ENCODE data around the gene SLC4A1. TPM values are rescaled to one million over a fixed set of nuclear protein-coding genes. Genes with fewer than 3 reads are reported as not detected.

The SLC4A1 gene
- total and polyA plus RNA-seq, 2 experiments from 2014 or later, result not detected

DNA sequence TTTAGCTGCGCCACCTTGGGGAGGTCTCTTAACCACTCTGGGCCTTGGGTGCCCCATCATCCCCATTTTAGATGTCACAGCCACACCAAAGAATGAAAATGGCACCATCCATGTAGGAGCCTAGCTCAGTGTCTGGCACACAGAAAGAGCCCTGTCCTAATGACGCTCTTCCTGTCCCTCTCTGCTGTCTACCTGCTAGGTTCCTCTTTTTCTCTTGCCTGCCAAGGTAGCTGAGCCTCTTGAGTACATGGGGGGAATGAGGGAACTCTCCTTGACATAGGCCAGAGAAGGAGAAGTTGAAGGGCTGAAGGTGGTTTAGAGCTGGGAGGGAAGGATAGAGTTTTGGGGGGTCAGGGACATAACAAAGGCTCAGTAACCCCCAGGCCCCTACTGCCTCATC is 42.3 kb upstream of the SLC4A1 start:
- no peak overlapping the region for H3K27ac ChIP-seq (ENCODE audit: low read depth)
- no peak overlapping the region for H3K4me3 ChIP-seq
- H3F3A ChIP-seq (replicated peaks; ENCODE audit: low read depth), result peaks cover 12% of the 10 kb centered on the region; the same call in 1 of the 2 replicates
- H3K4me2 ChIP-seq, result no peak overlapping the region
- H2AFZ ChIP-seq, result no peak overlapping the region
- peaks cover 18% of the 10 kb centered on the region for H3K27me3 ChIP-seq (ENCODE audit: insufficient read depth)
- DNase-seq (ENCODE audit: low spot score), result no peak
- H3K9me3 Mint-ChIP-seq, result no peaks in the 10 kb centered on the region; the same call in 2 of the 3 replicates
- ATAC-seq, result no peak
- H4K20me1 ChIP-seq (replicated peaks; ENCODE audit: insufficient read depth), result 0 out of 2 replicates have a peak, but pooled peaks cover 3% of the 10 kb centered on the region
- no peaks in the 10 kb centered on the region for H3K9me2 ChIP-seq (ENCODE audit: insufficient read depth)
- no peaks in the 10 kb centered on the region for H3K36me3 Mint-ChIP-seq (ENCODE audit: low read depth)
- H3K36me3 ChIP-seq (ENCODE audit: insufficient read depth), result no peaks in the 10 kb centered on the region
- no peak for TF ChIP-seq NANOG (IDR thresholded peaks at IDR 0.05; ENCODE audit: borderline replicate concordance)
- H3K4me1 Mint-ChIP-seq, result peaks cover 48% of the 10 kb centered on the region
- H3K27ac Mint-ChIP-seq, result no peak overlapping the region
- H3K27me3 Mint-ChIP-seq (ENCODE audit: insufficient read depth, low read depth, poor library complexity), result peaks cover 33% of the 10 kb centered on the region
- H3K79me2 ChIP-seq (replicated peaks; ENCODE audit: insufficient read depth), result no peaks in the 10 kb centered on the region
- H3K4me1 ChIP-seq (ENCODE audit: insufficient read depth), result peaks cover 18% of the 10 kb centered on the region; the same call in 1 of the 2 replicates
- peak overlapping the region; percentile 69; the same call in 2 of the 3 replicates for H3K4me3 Mint-ChIP-seq

DNA sequence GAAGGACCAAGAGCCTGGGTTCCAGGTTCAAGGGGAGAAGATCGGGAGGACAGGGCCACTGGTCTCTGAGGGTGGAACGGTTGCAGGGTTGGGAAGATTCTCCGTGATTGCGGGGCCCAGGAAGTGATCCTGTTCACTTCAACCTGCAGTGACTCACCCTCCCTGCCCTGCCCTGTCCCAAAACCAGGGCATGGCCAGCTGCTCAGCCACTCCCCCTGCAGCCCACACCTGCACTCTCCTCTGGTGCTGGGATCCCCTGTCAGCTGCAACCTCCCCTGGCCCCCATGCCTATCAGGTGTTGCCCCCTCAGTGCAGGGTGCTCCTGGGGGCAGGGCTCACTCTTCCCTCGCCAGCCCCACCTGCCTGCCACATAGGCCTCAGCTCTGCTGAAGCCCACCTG is 41.5 kb upstream of the SLC4A1 start:
- no peaks in the 10 kb centered on the region for H3K9me2 ChIP-seq (ENCODE audit: insufficient read depth)
- Mint-ChIP-seq H3K36me3 (ENCODE audit: low read depth) (no peaks in the 10 kb centered on the region), H3K4me3 (peak overlapping the region; percentile 69), H3K27me3 (ENCODE audit: insufficient read depth, low read depth, poor library complexity) (peaks cover 33% of the 10 kb centered on the region), H3K9me3 (no peaks in the 10 kb centered on the region; the same call in 2 of the 3 replicates), H3K27ac (no peak overlapping the region), H3K4me1 (peaks cover 48% of the 10 kb centered on the region)
- no peaks in the 10 kb centered on the region for H3K79me2 ChIP-seq (replicated peaks; ENCODE audit: insufficient read depth)
- no peaks in the 10 kb centered on the region for H3K36me3 ChIP-seq (ENCODE audit: insufficient read depth)
- peak overlapping the region; percentile 79 for H3K4me3 ChIP-seq
- H3F3A ChIP-seq (replicated peaks; ENCODE audit: low read depth), result peaks cover 12% of the 10 kb centered on the region; the same call in 1 of the 2 replicates
- peaks cover 18% of the 10 kb centered on the region; the same call in 1 of the 2 replicates for H3K4me1 ChIP-seq (ENCODE audit: insufficient read depth)
- TF ChIP-seq, protein P1, sequence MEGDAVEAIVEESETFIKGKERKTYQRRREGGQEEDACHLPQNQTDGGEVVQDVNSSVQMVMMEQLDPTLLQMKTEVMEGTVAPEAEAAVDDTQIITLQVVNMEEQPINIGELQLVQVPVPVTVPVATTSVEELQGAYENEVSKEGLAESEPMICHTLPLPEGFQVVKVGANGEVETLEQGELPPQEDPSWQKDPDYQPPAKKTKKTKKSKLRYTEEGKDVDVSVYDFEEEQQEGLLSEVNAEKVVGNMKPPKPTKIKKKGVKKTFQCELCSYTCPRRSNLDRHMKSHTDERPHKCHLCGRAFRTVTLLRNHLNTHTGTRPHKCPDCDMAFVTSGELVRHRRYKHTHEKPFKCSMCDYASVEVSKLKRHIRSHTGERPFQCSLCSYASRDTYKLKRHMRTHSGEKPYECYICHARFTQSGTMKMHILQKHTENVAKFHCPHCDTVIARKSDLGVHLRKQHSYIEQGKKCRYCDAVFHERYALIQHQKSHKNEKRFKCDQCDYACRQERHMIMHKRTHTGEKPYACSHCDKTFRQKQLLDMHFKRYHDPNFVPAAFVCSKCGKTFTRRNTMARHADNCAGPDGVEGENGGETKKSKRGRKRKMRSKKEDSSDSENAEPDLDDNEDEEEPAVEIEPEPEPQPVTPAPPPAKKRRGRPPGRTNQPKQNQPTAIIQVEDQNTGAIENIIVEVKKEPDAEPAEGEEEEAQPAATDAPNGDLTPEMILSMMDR (conservative IDR thresholded peaks at IDR 0.05; ENCODE audit: low read depth in 2 of 2), result peak in 1 of 2 experiments; percentile 45; a peak in 2 of 4 replicates
- TF ChIP-seq CREB1 (CRISPR knock-in tag; IDR thresholded peaks at IDR 0.05; ENCODE audit: low read depth), result no peak
- H3K27me3 ChIP-seq (ENCODE audit: insufficient read depth), result peaks cover 11% of the 10 kb centered on the region
- no peak overlapping the region for H3K27ac ChIP-seq (ENCODE audit: low read depth)
- no peak overlapping the region for H2AFZ ChIP-seq
- H3K4me2 ChIP-seq, result peak overlapping the region; percentile 96
- ATAC-seq, result peak; percentile 5; the same call in 2 of the 3 replicates
- DNase-seq (ENCODE audit: low spot score), result no peak
- H4K20me1 ChIP-seq (replicated peaks; ENCODE audit: insufficient read depth), result 0 out of 2 replicates have a peak, but pooled peaks cover 3% of the 10 kb centered on the region

DNA sequence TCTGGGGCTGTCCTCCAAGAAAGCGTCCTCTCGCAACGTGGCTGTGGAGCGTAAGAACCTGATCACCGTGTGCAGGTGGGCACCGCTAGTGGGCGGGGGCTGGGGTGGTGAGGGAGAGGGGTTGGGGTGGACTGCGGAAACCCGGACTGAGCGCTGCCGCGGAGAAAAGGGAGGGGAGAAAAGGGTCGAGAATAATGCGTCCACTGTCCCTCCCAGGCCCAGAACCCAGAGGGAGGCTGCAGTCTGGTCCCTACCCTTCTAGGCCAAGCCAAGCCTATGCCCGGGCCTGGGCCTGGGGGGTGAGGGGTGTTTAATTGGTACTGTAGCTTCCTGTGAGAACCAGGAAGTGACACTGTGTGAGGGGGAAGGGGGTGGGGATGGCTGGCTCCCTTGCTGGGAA is 40.9 kb upstream of the SLC4A1 start:
- Histone ChIP-seq H3K4me1 (ENCODE audit: insufficient read depth) (peaks cover 18% of the 10 kb centered on the region; the same call in 1 of the 2 replicates), H3F3A (replicated peaks; ENCODE audit: low read depth) (peaks cover 12% of the 10 kb centered on the region; the same call in 1 of the 2 replicates), H2AFZ (peak overlapping the region; percentile 47; the same call in 1 of the 2 replicates), H3K4me3 (peak overlapping the region; percentile 79), H3K27me3 (ENCODE audit: insufficient read depth) (peaks cover 5% of the 10 kb centered on the region), H3K9me2 (ENCODE audit: insufficient read depth) (no peaks in the 10 kb centered on the region), H3K27ac (ENCODE audit: low read depth) (no peak overlapping the region), H3K4me2 (peak overlapping the region; percentile 96), H4K20me1 (replicated peaks; ENCODE audit: insufficient read depth) (0 out of 2 replicates have a peak, but pooled peaks cover 3% of the 10 kb centered on the region), H3K79me2 (replicated peaks; ENCODE audit: insufficient read depth) (no peaks in the 10 kb centered on the region), H3K36me3 (ENCODE audit: insufficient read depth) (no peaks in the 10 kb centered on the region)
- Mint-ChIP-seq H3K4me1 (peaks cover 45% of the 10 kb centered on the region), H3K27me3 (ENCODE audit: insufficient read depth, low read depth, poor library complexity) (peaks cover 28% of the 10 kb centered on the region), H3K36me3 (ENCODE audit: low read depth) (no peaks in the 10 kb centered on the region), H3K27ac (no peak overlapping the region), H3K9me3 (no peaks in the 10 kb centered on the region; the same call in 2 of the 3 replicates), H3K4me3 (peak overlapping the region; percentile 69)
- ATAC-seq (peak; percentile 0; the same call in 1 of the 3 replicates), DNase-seq (ENCODE audit: low spot score) (no peak)
- TF ChIP-seq, protein P2, sequence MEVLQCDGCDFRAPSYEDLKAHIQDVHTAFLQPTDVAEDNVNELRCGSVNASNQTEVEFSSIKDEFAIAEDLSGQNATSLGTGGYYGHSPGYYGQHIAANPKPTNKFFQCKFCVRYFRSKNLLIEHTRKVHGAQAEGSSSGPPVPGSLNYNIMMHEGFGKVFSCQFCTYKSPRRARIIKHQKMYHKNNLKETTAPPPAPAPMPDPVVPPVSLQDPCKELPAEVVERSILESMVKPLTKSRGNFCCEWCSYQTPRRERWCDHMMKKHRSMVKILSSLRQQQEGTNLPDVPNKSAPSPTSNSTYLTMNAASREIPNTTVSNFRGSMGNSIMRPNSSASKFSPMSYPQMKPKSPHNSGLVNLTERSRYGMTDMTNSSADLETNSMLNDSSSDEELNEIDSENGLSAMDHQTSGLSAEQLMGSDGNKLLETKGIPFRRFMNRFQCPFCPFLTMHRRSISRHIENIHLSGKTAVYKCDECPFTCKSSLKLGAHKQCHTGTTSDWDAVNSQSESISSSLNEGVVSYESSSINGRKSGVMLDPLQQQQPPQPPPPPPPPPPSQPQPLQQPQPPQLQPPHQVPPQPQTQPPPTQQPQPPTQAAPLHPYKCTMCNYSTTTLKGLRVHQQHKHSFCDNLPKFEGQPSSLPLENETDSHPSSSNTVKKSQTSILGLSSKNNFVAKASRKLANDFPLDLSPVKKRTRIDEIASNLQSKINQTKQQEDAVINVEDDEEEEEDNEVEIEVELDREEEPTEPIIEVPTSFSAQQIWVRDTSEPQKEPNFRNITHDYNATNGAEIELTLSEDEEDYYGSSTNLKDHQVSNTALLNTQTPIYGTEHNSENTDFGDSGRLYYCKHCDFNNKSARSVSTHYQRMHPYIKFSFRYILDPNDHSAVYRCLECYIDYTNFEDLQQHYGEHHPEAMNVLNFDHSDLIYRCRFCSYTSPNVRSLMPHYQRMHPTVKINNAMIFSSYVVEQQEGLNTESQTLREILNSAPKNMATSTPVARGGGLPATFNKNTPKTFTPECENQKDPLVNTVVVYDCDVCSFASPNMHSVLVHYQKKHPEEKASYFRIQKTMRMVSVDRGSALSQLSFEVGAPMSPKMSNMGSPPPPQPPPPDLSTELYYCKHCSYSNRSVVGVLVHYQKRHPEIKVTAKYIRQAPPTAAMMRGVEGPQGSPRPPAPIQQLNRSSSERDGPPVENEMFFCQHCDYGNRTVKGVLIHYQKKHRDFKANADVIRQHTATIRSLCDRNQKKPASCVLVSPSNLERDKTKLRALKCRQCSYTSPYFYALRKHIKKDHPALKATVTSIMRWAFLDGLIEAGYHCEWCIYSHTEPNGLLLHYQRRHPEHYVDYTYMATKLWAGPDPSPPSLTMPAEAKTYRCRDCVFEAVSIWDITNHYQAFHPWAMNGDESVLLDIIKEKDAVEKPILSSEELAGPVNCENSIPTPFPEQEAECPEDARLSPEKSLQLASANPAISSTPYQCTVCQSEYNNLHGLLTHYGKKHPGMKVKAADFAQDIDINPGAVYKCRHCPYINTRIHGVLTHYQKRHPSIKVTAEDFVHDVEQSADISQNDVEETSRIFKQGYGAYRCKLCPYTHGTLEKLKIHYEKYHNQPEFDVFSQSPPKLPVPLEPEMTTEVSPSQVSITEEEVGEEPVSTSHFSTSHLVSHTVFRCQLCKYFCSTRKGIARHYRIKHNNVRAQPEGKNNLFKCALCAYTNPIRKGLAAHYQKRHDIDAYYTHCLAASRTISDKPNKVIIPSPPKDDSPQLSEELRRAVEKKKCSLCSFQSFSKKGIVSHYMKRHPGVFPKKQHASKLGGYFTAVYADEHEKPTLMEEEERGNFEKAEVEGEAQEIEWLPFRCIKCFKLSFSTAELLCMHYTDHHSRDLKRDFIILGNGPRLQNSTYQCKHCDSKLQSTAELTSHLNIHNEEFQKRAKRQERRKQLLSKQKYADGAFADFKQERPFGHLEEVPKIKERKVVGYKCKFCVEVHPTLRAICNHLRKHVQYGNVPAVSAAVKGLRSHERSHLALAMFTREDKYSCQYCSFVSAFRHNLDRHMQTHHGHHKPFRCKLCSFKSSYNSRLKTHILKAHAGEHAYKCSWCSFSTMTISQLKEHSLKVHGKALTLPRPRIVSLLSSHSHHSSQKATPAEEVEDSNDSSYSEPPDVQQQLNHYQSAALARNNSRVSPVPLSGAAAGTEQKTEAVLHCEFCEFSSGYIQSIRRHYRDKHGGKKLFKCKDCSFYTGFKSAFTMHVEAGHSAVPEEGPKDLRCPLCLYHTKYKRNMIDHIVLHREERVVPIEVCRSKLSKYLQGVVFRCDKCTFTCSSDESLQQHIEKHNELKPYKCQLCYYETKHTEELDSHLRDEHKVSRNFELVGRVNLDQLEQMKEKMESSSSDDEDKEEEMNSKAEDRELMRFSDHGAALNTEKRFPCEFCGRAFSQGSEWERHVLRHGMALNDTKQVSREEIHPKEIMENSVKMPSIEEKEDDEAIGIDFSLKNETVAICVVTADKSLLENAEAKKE (CRISPR knock-in tag; IDR thresholded peaks at IDR 0.05), result no peak
- TF ChIP-seq, protein P3, sequence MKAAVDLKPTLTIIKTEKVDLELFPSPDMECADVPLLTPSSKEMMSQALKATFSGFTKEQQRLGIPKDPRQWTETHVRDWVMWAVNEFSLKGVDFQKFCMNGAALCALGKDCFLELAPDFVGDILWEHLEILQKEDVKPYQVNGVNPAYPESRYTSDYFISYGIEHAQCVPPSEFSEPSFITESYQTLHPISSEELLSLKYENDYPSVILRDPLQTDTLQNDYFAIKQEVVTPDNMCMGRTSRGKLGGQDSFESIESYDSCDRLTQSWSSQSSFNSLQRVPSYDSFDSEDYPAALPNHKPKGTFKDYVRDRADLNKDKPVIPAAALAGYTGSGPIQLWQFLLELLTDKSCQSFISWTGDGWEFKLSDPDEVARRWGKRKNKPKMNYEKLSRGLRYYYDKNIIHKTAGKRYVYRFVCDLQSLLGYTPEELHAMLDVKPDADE (IDR thresholded peaks at IDR 0.05), result no peak
- TF ChIP-seq CREB1 (CRISPR knock-in tag; IDR thresholded peaks at IDR 0.05; ENCODE audit: low read depth) (no peak), STAT1 (IDR thresholded peaks at IDR 0.05; ENCODE audit: unreplicated experiment) (no peak)

All from GM23338 (cell line).